ENCODE data around the gene MRPS14.

The MRPS14 gene

DNA sequence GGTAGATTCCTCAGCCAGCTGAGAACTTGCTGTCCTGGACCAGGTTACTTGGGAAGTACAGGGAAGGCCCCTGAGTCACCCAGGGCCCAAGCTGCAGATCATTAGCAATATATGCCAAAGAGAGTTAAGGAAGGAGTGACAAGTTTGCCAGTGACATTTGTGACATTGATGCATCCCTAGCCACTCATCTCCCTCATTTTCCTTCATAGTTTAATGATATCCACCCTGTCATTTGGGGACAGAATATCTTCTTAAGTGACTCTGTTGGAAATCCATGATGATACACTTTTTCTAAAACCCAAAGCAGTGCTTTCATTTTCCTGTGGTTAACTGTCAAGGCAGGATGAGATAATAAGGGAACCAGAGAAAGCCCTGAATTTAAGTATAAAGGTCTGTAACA lies 47.6 kb upstream of the MRPS14 start:
- TF ChIP-seq REST (IDR thresholded peaks at IDR 0.05; ENCODE audit: low read depth) (no peak), NFIC (IDR thresholded peaks at IDR 0.05) (no peak), CREB1 (IDR thresholded peaks at IDR 0.05; ENCODE audit: low read depth) (no peak), EGR1 (IDR thresholded peaks at IDR 0.05) (no peak), CEBPB (IDR thresholded peaks at IDR 0.05) (no peak), YY1 (IDR thresholded peaks at IDR 0.05; ENCODE audit: low read depth) (no peak), EP300 (IDR thresholded peaks at IDR 0.05; ENCODE audit: borderline replicate concordance) (no peak), TAF1 (IDR thresholded peaks at IDR 0.05; ENCODE audit: low read depth) (no peak)

DNA sequence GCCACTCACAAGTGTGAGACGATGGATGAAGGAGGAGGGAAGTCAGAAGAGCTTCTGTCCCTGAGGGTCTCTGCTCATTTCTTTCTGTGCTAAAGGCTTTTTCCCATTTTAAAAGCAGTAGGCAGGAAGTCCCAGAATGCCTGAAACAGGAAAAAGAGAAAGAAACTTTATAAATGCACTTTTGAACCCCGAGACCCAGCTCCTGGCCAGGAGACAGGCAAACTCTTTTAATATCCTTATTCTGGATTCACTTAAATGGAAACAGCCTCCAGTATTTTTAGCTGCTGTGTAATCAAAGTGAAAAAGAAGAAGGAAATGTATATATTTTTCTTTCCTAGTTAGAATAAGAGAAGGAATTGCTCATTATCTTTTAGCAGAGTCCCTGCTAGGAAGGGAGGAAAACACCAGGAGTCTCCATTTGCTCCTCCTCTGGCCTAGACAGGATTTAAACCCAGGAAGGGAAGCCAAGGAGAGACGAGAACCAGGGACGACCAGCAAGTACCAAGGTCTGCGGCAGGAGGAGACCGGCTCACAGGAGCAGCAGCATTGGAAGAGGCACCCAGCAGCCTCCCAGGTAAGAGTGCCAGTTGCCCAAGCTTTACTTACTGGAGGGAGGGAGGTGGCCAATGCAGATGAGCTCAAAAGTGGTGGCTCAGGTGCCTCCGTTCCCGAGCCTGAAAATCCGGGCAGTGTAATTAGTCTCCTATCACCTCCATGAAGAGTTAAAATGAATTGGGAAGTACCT lies 44.3 kb upstream of the MRPS14 start, which contains the start of gene TNN:
TNN (plus strand) TSS at position 472 of the 745 bp plus-strand sequence. CDS start 9,586 bp downstream, outside the sequence.
- TF ChIP-seq FOXM1 (IDR thresholded peaks at IDR 0.05; ENCODE audit: borderline replicate concordance, low read depth), result no peak
- TF ChIP-seq CEBPB (IDR thresholded peaks at IDR 0.05), result no peak
- no peak for TF ChIP-seq TEAD4 (IDR thresholded peaks at IDR 0.05)
- TF ChIP-seq EP300 (IDR thresholded peaks at IDR 0.05; ENCODE audit: borderline replicate concordance), result no peak
- TF ChIP-seq CREB1 (IDR thresholded peaks at IDR 0.05; ENCODE audit: low read depth), result no peak
- TF ChIP-seq REST (IDR thresholded peaks at IDR 0.05; ENCODE audit: low read depth), result no peak
- TF ChIP-seq ZBTB7A (IDR thresholded peaks at IDR 0.05; ENCODE audit: low read depth), result no peak
- TF ChIP-seq, protein P1, sequence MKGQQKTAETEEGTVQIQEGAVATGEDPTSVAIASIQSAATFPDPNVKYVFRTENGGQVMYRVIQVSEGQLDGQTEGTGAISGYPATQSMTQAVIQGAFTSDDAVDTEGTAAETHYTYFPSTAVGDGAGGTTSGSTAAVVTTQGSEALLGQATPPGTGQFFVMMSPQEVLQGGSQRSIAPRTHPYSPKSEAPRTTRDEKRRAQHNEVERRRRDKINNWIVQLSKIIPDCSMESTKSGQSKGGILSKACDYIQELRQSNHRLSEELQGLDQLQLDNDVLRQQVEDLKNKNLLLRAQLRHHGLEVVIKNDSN (IDR thresholded peaks at IDR 0.05), result no peak
- TF ChIP-seq MAX (IDR thresholded peaks at IDR 0.05), result no peak
- TF ChIP-seq YY1 (IDR thresholded peaks at IDR 0.05; ENCODE audit: low read depth), result no peak
- no peak for TF ChIP-seq TCF12 (IDR thresholded peaks at IDR 0.05; ENCODE audit: low read depth)
- no peak for TF ChIP-seq RAD21 (IDR thresholded peaks at IDR 0.05; ENCODE audit: low read depth)
- TF ChIP-seq TAF1 (IDR thresholded peaks at IDR 0.05; ENCODE audit: low read depth), result no peak
- TF ChIP-seq NFIC (IDR thresholded peaks at IDR 0.05), result no peak

DNA sequence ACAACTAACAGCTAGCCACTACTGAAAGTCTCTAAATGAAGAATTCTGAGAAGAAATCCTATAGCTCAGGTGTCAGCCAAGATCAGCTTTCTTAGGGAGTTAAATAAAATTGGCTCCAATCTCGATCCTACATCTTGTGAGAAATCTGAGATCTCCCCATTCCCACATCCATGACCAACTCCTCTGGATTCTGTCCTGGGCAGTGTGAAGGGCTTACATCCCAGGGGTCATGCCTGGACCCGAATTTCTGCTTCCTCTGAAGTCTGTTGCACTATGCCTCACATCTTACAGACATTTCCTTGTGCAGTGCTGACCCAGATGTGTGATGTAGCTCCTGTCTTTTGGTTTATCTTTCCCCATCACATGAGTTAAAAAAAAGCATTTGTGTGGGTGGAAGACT lies 39.6 kb upstream of the MRPS14 start:
- no peak for TF ChIP-seq CREB1 (IDR thresholded peaks at IDR 0.05; ENCODE audit: low read depth)
- no peak for TF ChIP-seq ZBTB7A (IDR thresholded peaks at IDR 0.05; ENCODE audit: low read depth)
- TF ChIP-seq YY1 (IDR thresholded peaks at IDR 0.05; ENCODE audit: low read depth), result no peak
- TF ChIP-seq, protein P1 (IDR thresholded peaks at IDR 0.05), result no peak
- TF ChIP-seq NFIC (IDR thresholded peaks at IDR 0.05), result no peak
- TF ChIP-seq CEBPB (IDR thresholded peaks at IDR 0.05), result no peak
- no peak for TF ChIP-seq TEAD4 (IDR thresholded peaks at IDR 0.05)
- no peak for TF ChIP-seq FOXM1 (IDR thresholded peaks at IDR 0.05; ENCODE audit: borderline replicate concordance, low read depth)
- no peak for TF ChIP-seq MAX (IDR thresholded peaks at IDR 0.05)
- TF ChIP-seq REST (IDR thresholded peaks at IDR 0.05; ENCODE audit: low read depth), result no peak

DNA sequence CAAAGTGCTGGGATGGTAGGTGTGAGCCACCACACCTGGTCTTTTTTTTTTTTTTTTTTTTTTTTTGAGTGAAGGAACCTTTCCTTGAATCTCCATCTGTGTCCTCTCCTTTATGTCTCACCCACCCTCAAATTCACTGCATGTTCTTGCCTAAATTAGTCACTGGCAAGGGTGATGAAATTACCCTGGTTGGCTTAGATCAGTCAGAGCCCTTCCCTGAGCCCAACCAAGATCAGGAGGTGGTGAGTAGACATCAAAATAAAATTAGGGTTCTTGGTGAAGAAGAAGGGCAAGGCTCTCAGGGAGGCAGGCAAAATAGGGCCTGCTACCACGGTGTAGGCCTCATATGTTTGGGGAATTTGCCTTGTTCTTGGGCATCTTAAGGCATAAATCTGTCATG lies 39.1 kb upstream of the MRPS14 start:
- TF ChIP-seq RAD21 (IDR thresholded peaks at IDR 0.05; ENCODE audit: low read depth) (no peak), FOXM1 (IDR thresholded peaks at IDR 0.05; ENCODE audit: borderline replicate concordance, low read depth) (no peak), NFIC (IDR thresholded peaks at IDR 0.05) (no peak)
- TF ChIP-seq, protein P1 (IDR thresholded peaks at IDR 0.05), result no peak

Measured in Ishikawa (cell line).